Effector CD4-positive, alpha-beta T cell (primary cell): ENCODE results near the gene VTI1A.
"Not testable (repeated sequence)": the region's sequence is repeated elsewhere in the genome, so short reads cannot be mapped to it uniquely, and the experiment has no call there.

Experiments
- DNase-seq: peaks from one replicate; pipeline ENCODE4 v3.0.0-alpha.2; 2020

VTI1A gene

DNA sequence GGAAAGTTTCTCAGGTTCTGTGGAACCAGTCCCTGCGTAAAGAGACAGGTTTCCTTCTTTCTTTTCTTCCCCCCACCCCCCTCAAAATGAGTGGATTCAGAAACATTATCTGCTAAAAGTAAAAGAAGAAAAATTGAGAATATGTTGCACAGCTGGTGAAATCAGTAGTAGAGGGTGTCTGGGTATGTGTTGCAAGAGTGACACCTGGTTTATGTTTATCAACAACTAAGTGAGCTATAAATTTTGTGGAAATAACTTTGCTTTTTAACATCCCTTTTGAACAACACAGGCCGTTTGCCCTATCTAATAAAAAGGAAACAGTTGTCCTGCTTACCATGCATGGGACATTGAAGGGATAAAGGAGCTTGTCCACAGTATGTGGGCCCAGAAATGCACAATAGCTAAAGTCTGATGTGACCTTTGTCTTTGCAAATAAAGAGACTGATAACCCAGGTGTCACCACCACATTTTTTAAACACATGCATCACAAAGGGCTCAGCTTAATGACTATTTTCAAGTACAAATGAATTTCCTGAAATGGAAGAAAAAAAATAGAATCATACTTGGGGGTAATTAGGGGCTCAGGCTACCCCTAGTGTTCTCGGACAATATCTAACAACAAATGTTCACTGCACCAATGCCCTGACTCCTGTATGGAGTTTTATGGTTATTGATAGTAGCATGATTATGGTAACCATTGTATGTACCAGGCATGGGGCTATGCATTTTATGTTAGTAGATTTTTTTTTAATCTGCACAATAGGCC lies 281.3 kb downstream of the VTI1A start:
- no peak for DNase-seq

DNA sequence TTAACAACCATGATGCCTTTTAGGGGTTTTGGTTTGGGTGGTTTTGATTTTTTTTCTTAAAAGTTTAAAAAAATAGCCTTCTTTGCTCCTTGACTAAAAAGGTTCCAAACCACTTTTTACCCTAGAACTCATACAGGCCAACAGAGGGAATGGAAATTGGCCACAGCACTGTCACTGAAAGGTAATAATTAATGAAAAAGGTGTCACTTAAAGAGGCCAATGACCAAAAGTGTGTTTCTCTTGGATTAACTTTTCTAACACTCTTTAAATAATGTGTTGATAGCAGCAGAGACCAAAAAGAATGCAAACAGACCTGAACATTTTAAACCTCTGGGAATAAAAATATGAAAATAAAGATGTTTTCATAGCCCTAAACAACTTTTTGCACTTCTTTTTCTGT lies 282.0 kb downstream of the VTI1A start:
- no peak for DNase-seq

DNA sequence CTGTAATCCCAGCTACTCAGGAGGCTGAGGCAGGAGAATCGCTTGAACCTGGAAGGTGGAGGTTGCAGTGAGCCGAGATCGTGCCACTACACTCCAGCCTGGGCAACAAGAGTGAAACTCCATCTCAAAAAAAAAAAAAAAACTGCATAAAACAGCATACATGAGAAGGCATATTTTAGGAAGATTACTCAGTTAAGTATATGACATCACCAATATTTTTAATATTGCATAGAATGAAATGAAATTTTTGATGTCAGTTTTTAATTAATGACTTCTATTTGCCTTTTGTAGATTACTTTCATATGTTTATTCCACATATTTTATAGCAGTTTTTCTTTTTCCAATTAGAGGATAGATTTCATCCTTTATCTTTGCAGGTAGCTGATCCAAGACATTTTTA lies 284.4 kb downstream of the VTI1A start:
- DNase-seq = not testable (repeated sequence)

DNA sequence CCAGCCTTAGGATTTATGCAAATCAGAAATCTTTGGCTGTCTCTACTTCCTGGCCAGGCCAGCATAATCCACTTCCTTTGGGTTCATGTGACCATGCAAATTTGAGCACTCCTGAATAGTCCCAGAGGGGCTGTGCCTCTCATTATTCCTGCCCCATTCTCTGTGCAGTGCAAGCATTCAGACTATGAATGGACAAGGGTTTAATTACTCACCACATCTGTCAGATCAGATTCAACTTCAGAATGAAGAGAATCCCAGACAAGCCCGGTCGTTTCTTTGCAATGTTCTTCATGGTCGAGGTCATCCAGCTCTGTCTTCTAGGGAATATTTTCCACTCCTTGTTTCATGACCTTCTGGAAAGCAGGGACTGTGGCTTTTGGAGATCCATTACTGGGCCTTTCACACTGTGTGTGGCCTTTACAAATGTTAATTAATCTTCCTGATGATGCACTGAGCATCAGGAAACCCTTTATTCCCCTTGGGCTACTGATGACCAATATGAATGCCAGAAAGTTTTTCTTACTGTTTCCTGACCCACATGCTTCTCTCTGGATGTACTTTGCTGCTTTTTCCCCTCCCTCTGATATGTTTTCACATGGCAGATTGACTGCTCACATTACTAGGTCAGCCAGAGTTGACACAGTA lies 285.4 kb downstream of the VTI1A start:
- DNase-seq = no peak

DNA sequence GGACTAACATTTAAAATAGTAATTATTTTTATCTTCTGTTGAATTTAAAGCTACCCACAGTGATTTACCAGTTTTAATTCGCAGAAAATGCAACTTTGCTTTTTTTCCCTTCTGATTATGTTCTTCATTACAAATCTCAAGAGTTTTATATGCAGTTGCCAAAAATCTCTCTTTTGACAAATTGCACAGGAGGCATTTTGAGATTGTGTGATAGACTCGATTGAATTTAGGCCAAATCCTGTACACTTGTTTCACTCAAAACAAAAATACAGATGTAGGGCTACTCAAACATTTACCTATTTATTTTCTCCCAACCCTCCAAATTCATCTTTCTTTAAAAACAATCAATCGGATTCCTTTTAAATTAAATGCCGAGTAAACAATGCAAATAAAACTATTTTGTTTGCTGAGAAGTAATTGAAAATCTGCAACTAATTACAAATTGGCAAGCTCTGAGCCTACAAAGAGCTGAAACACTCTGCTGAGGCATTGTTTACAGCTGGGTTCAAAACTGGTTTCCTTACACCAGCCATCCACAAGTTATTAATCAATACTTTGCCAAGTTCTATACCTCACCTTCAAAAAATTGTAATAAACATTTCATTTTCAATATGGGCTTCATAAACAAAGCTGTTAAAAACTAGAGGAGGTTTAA lies 288.2 kb downstream of the VTI1A start:
- no peak for DNase-seq

DNA sequence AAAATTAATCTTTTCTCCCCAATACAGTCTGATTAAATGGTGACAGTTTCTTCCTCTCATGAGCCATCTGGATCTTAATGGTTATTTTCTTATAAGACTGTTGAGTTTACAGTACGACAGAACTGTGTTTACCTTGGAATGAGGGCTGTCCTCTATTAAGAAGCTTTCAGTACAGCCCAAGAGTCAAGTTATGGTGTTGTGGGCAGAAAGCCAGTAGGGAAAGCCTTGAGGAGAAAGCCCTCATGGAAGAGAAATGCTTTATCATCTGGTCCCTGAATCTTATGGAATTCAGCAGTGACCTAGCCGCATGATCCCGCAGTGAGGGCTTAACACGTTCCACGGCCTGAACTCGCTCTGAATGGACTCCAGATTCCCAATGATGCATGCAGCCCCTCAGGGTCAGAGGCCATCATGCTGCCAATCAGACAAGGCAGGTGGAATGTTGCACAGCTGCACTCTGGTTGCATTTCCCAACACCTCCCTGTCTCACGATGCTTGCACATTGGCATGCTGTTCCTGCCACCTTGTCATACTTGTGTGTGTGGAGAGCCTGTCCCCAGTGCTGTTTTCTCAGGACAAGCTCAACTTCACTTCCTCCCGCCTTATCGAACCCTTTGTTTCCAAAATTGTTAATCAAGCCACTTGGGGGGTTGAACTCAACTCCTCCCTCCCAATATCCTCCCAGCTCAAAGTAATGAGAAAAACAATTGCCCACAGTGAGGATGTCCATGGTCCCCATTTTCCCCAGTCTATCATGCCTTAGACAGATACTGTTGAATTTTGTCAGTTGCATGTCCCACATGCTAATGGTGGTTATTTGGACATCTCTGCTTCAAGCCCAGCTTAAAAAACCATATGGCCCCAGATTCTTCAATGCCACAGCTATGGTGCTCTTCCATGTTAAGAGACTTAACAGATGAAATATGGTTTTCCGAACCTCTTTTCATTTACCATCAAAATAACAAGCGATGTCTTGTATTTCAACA lies 291.9 kb downstream of the VTI1A start:
- DNase-seq = no peak

DNA sequence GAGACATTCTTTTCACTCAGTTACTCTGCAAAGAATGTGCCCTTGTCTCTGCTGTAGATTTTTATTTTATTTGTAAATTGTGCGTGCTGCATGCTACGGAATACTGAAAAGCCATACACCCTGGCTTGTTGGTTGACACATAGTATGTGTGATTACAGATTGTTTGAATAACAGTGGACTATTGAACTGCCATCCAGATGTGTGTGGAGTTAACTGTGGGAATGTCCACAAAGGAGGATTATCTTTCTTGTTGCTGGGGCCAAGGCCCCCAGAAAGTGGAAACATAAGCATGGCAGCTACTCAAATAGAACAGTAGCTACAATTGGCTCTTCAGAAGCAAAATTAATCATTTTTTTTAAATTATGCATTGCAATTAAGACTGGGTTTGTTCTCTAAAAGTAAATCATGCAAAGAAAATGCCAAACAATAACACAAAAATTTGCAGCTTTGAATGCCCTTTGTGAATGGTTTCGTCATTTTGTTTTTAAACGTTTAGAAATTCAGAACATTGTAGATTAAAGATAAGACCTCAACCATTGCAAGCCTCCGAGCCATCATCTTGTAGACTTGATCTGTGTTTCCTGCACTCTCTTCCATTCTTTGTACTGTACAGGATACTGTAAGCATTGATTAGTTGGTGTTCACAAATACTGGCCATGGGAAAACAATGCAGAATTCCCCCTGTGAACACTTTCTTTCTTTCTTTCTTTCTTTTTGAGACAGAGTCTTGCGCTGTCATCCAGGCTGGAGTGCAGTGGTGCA lies 292.8 kb downstream of the VTI1A start:
- DNase-seq = no peak

DNA sequence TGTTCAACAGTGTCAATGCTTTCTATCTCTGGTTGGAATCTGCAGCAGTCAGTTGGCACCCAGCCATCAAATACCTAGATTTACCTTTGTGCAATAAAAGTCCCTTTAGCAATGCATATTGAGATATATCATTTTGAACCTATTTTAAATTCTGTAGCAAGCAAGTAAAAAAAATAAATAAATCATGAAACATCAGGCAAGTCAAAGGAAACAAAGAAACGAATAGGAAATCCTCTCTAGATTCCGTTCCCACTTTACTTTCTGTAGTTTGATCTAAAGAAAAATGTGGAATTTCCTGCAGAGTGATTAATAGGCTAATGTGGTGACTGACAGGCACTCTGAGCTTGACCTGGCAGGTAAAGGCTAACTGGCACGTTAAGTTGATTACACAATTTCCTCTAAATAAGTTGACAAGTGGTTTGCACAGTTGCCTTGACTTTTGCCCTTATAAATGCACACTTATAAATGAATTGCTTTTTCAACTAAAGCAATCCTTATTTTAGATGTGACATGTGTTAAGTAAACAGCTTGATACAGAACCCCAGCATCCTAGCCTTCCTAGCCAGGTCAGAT lies 294.9 kb downstream of the VTI1A start:
- no peak for DNase-seq

DNA sequence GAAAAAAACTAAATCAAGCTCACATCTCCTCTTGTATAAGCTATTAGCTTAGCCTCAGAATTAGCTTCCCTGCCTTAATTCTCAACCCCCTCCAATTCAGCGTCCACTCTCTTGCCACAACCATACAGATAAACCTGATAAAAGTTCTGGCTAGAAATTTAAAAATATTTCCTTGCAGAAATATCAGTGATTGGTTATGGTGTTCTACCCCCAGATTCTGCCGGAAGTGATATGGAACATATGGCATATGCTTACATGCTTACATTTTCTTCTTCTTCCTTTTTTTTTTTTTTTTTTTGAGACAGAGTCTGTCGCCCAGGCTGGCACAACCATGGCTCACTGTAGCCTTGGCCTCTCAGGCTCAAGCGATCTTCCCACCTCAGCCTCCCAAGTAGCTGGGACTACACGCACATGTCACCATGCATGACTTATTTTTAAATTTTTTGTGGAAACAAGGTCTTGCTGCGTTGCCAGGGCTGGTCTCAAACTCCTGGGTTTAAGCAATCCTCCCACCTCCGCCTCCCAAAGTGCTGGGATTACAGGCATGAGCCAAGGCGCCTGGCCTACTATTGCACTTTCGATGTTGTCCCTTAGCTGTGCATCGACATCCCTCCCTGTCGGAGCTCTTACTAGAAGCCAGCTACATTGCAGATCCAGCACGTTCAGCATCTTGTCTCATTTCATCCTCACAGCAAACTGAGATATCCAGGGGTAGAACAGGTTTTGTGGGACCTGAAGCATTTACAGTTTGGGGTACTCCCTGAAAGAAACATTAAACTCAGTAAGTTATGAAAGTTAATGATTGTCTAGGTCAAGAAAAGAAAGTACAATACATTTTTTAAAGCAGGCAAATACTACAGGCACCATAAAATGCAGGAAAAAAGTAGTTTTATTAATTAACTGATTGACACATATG lies 297.4 kb downstream of the VTI1A start:
- no peak for DNase-seq

DNA sequence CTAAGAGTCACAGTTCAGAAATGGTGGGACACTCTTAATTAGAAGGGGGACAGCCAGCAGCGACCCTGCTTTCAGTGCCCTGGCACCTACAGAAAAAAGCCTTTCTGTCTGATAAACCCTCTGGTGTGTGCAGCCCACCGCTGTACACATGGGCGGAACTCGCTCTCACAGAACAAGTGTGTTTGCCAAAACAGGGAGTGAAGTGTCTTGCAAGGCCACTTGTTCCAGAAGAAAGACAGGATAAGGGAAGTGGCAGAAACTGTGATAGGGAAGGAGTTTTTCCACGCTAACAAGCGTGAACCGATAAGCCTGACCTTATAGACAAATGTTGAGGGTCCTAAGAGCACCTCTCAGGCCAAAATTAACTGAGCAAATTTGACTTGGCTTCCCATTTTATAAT lies 299.3 kb downstream of the VTI1A start:
- no peak for DNase-seq

DNA sequence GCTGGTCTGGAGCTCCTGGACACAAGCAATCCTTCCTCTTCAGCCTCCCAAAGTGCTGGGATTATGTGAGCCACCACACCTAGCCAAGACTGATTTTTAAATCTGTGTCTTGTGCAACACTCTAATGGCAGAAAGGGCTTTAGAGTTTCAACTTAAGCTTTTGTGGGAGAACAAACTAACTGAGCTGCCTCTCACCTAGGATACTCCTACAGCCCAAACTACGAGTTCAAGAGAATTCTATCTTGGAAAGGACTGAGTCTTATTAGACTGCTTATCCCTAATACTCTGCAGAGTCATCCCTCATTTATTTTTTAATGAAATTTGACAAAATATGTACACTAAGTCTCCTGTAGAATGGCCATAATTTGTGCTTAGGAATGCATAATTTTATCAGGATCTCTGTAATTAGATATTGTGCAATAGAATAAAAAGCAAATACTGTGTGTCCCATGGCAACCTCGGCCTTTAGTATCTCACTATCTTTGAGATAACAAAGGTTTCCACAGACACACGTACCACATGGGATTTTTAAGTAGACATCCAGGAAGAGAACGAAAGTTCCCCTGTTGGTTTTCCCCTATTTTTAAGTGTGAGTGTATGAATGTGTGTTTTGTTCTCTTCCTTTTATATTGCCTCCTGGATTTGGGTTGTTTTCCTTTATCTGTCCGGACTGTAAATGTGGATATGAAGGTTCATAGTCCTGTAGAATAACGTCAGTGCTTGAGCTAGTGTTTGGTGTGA lies 303.6 kb downstream of the VTI1A start:
- no peak for DNase-seq

DNA sequence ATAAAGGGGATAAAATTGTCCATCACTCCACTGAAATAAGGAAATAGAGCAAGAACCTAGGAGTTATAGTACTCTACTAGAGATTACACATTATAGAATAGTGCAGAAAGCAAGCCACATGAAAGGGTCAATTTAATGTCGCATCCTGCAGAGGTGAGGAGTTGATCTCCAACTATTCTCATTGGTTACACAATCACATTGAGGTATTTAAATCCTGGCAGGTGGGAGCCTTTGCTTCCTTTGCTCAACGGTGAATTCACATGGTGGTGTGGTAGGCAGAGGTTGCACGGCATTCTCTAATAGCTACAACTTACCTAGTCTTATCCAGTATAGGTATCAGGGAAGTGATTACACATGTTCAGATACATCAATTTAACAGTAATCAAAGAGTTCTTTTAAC lies 304.6 kb downstream of the VTI1A start:
- no peak for DNase-seq

DNA sequence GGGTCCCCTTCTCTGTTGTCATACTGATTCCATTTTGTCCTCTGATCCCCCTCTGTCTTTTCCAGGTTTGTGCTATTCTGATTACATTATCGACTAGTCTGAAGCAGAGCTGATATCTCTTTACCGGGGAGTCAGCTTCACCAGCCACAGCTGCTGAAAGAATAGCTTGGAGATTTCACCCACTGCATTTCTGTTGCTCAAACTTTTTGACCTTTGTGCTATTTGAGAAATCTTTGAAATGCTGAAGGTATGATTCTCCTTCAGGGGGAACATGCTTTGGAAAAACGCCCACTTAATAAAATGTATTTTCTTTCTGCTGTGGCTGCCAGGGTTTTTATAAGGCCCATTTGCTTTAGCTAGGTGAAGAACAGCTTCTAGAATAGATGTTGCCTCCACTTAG lies 305.3 kb downstream of the VTI1A start:
- DNase-seq = no peak

DNA sequence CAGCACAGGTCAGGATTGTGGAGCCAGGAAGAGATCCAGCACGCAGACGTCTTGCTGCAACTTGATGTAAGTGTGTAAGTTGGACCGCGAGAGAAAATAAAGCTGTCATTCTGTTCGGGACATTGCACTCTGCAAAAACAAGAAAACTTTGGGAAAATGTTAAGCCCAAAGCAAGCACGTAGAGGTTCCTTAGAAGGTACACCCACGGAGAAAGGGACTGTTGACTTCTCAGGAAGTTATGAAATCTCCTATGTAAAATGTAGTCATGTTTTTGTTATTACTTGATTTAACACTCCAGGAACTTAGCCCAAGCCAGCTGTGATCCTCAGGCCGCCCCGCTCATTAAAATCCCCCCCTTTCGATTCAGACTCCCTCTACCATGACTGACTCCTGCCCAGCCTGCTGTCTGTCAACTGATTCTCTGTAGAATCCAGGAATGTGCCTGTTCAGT lies 307.0 kb downstream of the VTI1A start:
- no peak for DNase-seq

DNA sequence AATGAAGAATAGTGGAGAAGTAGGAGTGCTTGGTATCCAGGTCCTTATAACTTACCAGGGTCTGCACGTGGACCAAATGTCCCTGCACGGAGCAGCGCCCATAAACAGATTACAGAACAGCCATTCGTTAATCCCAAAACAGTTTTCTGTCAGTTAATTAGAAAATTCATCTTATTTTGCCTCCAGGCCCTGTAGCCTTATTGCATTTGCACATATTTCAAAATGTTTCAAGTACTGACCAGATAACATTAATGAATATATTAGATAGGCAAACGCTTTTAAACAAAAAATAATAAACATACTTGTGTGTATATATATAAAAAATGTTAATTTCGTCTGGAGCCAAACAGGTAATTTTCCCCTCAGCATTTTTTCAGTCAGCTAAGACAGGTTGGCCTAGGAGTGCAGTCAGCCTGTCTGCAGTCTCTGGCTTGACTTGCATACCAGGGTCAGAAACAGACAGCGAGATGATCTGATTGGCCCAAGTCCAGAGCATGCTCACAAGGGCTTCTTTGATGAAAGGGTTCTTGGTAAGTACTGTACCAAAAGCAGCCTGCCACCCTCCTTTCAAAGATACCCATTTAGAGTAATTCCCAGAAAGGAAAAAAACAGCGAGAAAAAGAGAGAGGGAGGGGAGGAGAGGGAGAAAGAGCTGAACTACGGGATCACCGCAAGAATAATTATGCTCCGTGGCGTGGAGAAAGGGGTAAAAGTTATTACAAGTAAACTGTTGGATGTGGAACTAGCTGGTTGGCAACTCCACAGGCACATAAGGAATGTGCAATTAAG lies 308.6 kb downstream of the VTI1A start:
- DNase-seq = no peak

DNA sequence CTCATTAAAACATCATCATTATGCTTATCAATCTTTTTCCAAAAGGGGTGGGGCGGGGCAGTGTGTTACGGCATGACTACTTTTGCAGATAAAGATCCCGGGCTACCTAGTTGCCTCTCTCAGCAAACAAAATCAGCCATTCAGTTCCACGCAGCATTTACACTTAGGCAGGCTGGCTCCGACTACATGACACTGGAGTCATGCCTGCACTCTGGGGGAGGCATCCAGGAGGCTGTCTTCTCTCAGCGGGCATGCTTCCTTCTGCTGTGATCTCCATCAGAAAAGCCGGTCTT lies 309.2 kb downstream of the VTI1A start:
- no peak for DNase-seq

DNA sequence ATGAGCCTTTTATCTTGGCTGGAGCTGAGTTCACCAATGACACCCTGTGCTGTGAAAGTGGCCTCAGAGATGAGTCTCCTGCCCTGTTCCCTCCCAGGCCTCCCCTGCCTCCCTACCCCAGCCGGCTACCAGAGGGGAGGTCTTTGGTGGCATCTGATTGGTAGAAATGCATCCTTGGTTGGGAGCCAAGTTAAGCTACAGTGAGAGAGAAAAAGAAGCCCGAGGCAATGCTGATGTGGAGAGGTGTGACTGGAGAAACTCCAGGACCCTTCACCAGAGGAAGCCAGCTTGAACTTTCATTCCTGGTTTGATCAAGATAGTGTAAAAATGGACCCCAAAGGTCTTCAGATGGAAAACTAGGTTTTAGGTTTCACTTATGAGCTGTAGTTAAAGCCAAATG lies 311.9 kb downstream of the VTI1A start:
- no peak for DNase-seq

DNA sequence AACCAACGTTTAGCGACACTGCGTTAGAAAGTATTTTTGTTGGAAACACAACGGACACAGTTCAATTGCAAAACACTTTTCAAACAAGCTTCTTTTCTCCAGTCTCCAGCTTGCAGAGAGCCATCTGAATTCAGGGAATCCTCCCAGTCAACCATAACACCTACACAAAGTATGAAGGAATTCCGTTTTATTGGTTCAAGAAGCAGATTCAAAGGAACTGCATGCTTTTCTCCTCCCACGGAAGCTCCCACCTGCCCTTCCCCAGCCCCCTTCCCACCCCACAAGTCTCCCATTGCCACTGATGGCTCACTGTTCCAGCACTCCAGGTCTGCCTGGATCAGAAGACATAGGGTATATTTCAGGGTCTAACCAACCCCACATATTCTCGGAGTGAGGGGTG lies 312.5 kb downstream of the VTI1A start:
- no peak for DNase-seq

DNA sequence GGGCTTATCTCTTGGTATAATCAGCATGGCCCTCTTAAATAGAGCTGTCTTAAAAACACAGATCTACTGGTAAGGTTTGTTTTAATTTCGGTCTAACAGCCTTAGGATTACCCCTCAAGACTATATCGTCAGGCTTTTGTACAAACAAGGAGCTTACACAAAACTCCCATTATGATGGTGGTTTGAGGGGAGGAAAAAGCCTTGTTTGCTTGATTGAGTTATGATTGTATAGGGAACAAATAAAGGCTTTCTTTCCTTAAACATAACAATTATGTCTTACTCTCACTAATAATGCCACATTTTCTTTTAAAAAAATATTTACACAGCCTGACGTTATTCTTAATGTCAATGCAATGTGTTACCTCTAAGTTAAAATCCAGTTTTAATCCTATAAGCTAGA lies 314.2 kb downstream of the VTI1A start:
- DNase-seq = no peak
